T-cell (primary cell): ENCODE measurements around the gene DMRTC2. TPM values are rescaled to one million over a fixed set of nuclear protein-coding genes. Genes with fewer than 3 reads are reported as not detected.
A peak's percentile ranks its signal among the peaks of the same experiment; 100 is the strongest.

Source experiments
- ATAC-seq, 4 experiments: fragments of 200-7000 bp in 3 of 4; fragments of 150-1000 bp in 1 of 4; cut with Tn5 transposase; replicated peaks in 1 of 4; 1 replicate in 3 of 4; 2 replicates in 1 of 4; pipeline ENCODE4 v1.10.0; 2021; ENCODE audit warnings: moderate library complexity in 3 of 4, mild to moderate bottlenecking in 2 of 4, moderate number of reproducible peaks in 1 of 4
- CTCF ChIA-PET, 2 donors: fragments of 300-600 bp; sonication (Branson Sonifier 250); formaldehyde crosslinking; loops; one replicate each; lab custom pipeline; 2022; ENCODE audit warnings: antibody characterized with exemption in 2 of 2; lab: Charles Lee
- POLR2A ChIA-PET, 2 donors: fragments of 300-600 bp; sonication (Branson Sonifier 250); formaldehyde crosslinking; loops; one replicate each; lab custom pipeline; 2022; ENCODE audit warnings: antibody characterized with exemption in 2 of 2; lab: Charles Lee
- DNase-seq, 35 experiments: peaks; one replicate each; pipeline versions ENCODE4 v3.0.0 to v3.0.0-alpha.2; 2013 to 2023
- H3K27ac ChIP-seq: one replicate; pipeline ENCODE4 v1.5.1; 2013; ENCODE audit warnings: low read length
- H3K27me3 ChIP-seq, 2 experiments: replicated peaks in 1 of 2; 1 replicate in 1 of 2; 2 replicates in 1 of 2; pipeline versions ENCODE4 v1.6.1 to v1.7.0; 2013; ENCODE audit warnings: low read length in 1 of 2, mixed read lengths in 1 of 2; ENCODE audit not compliant: control insufficient read depth in 2 of 2, insufficient read depth in 2 of 2; ENCODE audit errors: extremely low read depth in 1 of 2
- H3K36me3 ChIP-seq, 2 donors: 1 replicate in 1 of 2; 2 replicates in 1 of 2; pipeline versions ENCODE4 v1.6.1 to v1.7.0; 2013; ENCODE audit warnings: low read length in 1 of 2; ENCODE audit not compliant: control insufficient read depth in 2 of 2, insufficient read depth in 1 of 2; ENCODE audit errors: extremely low read depth in 1 of 2
- H3K4me1 ChIP-seq, 2 experiments: 1 replicate in 1 of 2; 2 replicates in 1 of 2; pipeline versions ENCODE4 v1.6.1 to v1.7.0; 2013; ENCODE audit warnings: low read length in 2 of 2, mixed read lengths in 1 of 2; ENCODE audit not compliant: insufficient read depth in 2 of 2, control insufficient read depth in 1 of 2; ENCODE audit errors: extremely low read depth in 1 of 2
- H3K4me3 ChIP-seq, 2 donors: 1 replicate in 1 of 2; 2 replicates in 1 of 2; pipeline versions ENCODE4 v1.5.1 to v1.7.0; 2013; ENCODE audit warnings: mild to moderate bottlenecking in 2 of 2, low read length in 1 of 2, moderate library complexity in 1 of 2; ENCODE audit not compliant: control insufficient read depth in 1 of 2; ENCODE audit errors: extremely low read depth in 1 of 2
- H3K9me3 ChIP-seq: 2 replicates; pipeline ENCODE4 v1.7.0; 2013
- H3K27ac Mint-ChIP-seq, 2 donors: one replicate each; pipeline ENCODE4 v1.8.0; 2020 to 2021; ENCODE audit warnings: mild to moderate bottlenecking in 2 of 2, mixed read lengths in 2 of 2
- H3K27me3 Mint-ChIP-seq, 2 donors: one replicate each; pipeline ENCODE4 v1.8.0; 2021 to 2022; ENCODE audit warnings: mixed read lengths in 2 of 2
- H3K36me3 Mint-ChIP-seq: one replicate; pipeline ENCODE4 v1.8.0; 2021; ENCODE audit warnings: mixed read lengths
- H3K4me1 Mint-ChIP-seq, 3 donors: one replicate each; pipeline ENCODE4 v1.8.0; 2020 to 2022; ENCODE audit warnings: mixed read lengths in 3 of 3, mild to moderate bottlenecking in 1 of 3
- H3K4me3 Mint-ChIP-seq, 3 donors: one replicate each; pipeline ENCODE4 v1.8.0; 2020 to 2022; ENCODE audit warnings: mild to moderate bottlenecking in 3 of 3, mixed read lengths in 3 of 3, moderate library complexity in 3 of 3
- H3K9me3 Mint-ChIP-seq, 3 donors: one replicate each; pipeline ENCODE4 v1.8.0; 2020 to 2022; ENCODE audit warnings: mixed read lengths in 3 of 3
- WGBS: methylation state at CpG from one replicate; pipeline ENCODE4 v1.1.5; 2013; ENCODE audit warnings: missing lambda C conversion rate; ENCODE audit not compliant: insufficient coverage; 5-methylcytosine and 5-hydroxymethylcytosine counted together
- total RNA-seq, 35 experiments: library from RNA in 6 of 35; stranded (reverse) in 6 of 35; fragments of 120-200 nt in 1 of 35; gene quantifications; one replicate each; pipeline versions ENCODE4 v1.2.1 to v1.2.4 and lab custom pipeline; 2013 to 2026

The DMRTC2 gene
- total RNA-seq, 5 donors from 2014 or later (not counting 1 experiment from before 2014, with no cell fraction given) = not detected

DNA sequence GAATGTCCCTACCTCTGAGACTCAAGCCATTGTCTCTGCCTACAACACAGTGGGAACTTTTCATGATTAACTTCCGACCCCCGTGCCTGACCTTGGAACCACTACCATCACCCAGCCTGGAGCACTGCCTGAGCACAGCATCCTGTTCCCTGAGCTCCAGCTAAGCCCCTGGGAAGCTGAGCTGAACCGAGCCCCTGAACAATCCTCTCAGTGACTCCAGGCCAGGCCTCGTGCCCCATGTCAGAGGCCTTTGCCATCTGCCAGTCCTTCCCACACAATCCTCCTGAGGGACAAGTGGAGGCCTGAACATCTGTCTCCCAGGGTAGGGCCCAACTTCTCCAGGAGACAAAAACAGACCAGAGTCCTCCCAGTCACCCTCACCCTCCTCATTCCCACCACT is 30.9 kb upstream of the DMRTC2 start:
- no peaks in the 10 kb centered on the region for H3K4me1 ChIP-seq
- WGBS = 75% methylated on average over 4 of the region's 4 CpGs
- H3K4me3 ChIP-seq = no peak overlapping the region
- ATAC-seq (no peak), DNase-seq (no peak)
- H3K9me3 ChIP-seq = no peaks in the 10 kb centered on the region
- Mint-ChIP-seq H3K36me3 (no peaks in the 10 kb centered on the region), H3K4me3 (no peak overlapping the region), H3K27ac (no peak overlapping the region), H3K9me3 (no peaks in the 10 kb centered on the region), H3K4me1 (peaks cover 0 to 11% (median 10%) of the 10 kb centered on the region in 3 donors), H3K27me3 (peaks cover 13 to 15% of the 10 kb centered on the region in 2 donors)
- CTCF ChIA-PET = no interaction called here
- no peak overlapping the region for H3K27ac ChIP-seq
- POLR2A ChIA-PET = no interaction called here
- H3K27me3 ChIP-seq = peaks cover 0 to 31% of the 10 kb centered on the region in 2 experiments
- no peaks in the 10 kb centered on the region for H3K36me3 ChIP-seq

DNA sequence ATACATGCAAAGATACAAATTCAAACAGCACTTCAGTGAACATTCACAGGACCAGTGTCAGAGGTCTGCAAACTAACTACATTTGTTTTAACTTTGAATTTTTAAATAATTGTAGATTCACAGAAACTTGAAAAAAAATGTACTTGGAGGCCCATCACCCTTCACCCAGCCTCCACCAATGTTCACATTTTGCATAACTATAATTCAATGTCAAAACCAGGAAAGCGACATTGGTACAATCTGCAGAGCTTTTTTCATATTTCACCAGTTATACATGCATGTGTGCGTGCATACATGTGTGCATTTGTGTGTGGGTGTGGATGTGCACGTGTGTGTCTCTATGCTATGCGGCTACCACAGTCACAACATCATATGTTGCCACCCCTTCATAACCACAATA is 29.5 kb upstream of the DMRTC2 start:
- Histone ChIP-seq H3K9me3 (no peaks in the 10 kb centered on the region), H3K27me3 (peaks cover 0 to 17% of the 10 kb centered on the region in 2 experiments), H3K4me1 (no peaks in the 10 kb centered on the region), H3K4me3 (no peak overlapping the region), H3K36me3 (no peaks in the 10 kb centered on the region), H3K27ac (no peak overlapping the region)
- Mint-ChIP-seq H3K4me3 (no peak overlapping the region), H3K9me3 (no peaks in the 10 kb centered on the region), H3K36me3 (no peaks in the 10 kb centered on the region), H3K27ac (no peak overlapping the region), H3K27me3 (peaks cover 5 to 7% of the 10 kb centered on the region in 2 donors), H3K4me1 (peaks cover 0 to 11% (median 10%) of the 10 kb centered on the region in 3 donors)
- DNase-seq (no peak), ATAC-seq (no peak)
- POLR2A ChIA-PET = no interaction called here
- CTCF ChIA-PET = no interaction called here
- no CpG with 5 or more reads among the region's 4 CpGs for WGBS

- ChIA-PET CTCF (no interaction called here), POLR2A (no interaction called here)
- Histone ChIP-seq H3K9me3 (no peaks in the 10 kb centered on the region), H3K4me3 (no peak overlapping the region), H3K4me1 (no peaks in the 10 kb centered on the region), H3K27me3 (peaks cover 0 to 13% of the 10 kb centered on the region in 2 experiments), H3K36me3 (no peaks in the 10 kb centered on the region), H3K27ac (no peak overlapping the region)
- Mint-ChIP-seq H3K4me3 (no peak overlapping the region), H3K27me3 (peaks cover 9 to 13% of the 10 kb centered on the region in 2 donors), H3K4me1 (peaks cover 6 to 11% (median 10%) of the 10 kb centered on the region in 3 donors), H3K36me3 (no peaks in the 10 kb centered on the region), H3K9me3 (no peaks in the 10 kb centered on the region), H3K27ac (no peak overlapping the region)
- DNase-seq = no peak
- no peak for ATAC-seq
- no CpG with 5 or more reads among the region's 2 CpGs for WGBS
Observed at GRCh38 chr19:41816761-41817160, 28.1 kb upstream of the DMRTC2 start.

DNA sequence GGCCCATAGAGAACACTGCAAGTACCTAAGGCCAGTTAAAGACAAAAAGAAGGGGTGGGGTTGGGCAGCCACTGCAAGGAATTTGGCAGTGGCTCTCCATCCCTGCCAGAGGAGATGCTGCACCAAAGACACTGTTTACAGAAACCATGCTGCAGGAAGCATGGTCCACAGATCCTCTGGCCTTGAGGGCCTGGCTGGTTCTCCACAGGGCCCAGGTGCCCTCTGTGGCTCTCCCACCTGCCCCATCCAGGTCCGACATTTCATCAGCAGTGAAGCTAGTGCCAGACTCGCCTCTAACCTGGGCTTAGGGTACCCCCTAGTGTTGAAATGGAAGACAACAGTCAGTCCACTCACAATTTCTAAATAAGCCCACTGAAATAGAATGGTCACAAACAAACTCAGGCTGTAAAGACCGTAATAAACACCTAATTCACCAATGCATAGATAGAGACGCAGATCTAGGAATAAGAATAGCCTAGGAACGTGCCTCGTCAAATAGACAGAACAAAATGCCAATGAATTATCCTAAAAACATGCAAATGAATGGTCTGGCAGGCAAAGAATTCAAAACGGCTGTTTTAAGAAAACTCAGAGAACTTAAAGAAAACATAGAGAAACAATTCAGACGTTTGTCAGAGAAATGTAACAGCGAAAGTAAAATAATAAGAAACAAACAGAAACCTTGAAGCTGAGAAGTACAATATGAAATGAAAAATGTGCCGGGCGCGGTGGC is 23.7 kb upstream of the DMRTC2 start:
- peak in 27 of 35 experiments; percentile 5 to 69 (median 30) for DNase-seq
- H3K27ac Mint-ChIP-seq = no peak overlapping the region
- CTCF ChIA-PET = interaction anchor here in 1 of 2 donors (1.0 to 1.8 kb wide), 2 partner anchors 26 to 28 kb away, joined by 4 to 16 read pairs; no protein-coding TSS in a partner anchor
- no peak overlapping the region for H3K27ac ChIP-seq
- H3K27me3 Mint-ChIP-seq = peaks cover 14 to 20% of the 10 kb centered on the region in 2 donors
- H3K4me1 ChIP-seq = no peaks in the 10 kb centered on the region
- 23% methylated on average over 8 of the region's 12 CpGs for WGBS
- POLR2A ChIA-PET = no interaction called here
- no peaks in the 10 kb centered on the region for H3K9me3 Mint-ChIP-seq
- H3K27me3 ChIP-seq = peaks cover 2 to 9% of the 10 kb centered on the region in 2 experiments
- peak; percentile 64 to 82 (median 70) for ATAC-seq
- H3K36me3 ChIP-seq = no peaks in the 10 kb centered on the region
- H3K9me3 ChIP-seq = no peaks in the 10 kb centered on the region
- no peaks in the 10 kb centered on the region for H3K36me3 Mint-ChIP-seq
- H3K4me1 Mint-ChIP-seq = peaks cover 0 to 6% (median 0%) of the 10 kb centered on the region in 3 donors
- no peak overlapping the region for H3K4me3 ChIP-seq
- no peak overlapping the region for H3K4me3 Mint-ChIP-seq

GRCh38 chr19:41837981-41838708 is 6.7 kb upstream of the DMRTC2 start:
- WGBS = 71% methylated on average over 5 of the region's 13 CpGs
- H3K4me1 Mint-ChIP-seq = no peaks in the 10 kb centered on the region
- peaks cover 0 to 43% of the 10 kb centered on the region in 2 experiments for H3K27me3 ChIP-seq
- DNase-seq = no peak
- no peaks in the 10 kb centered on the region for H3K36me3 Mint-ChIP-seq
- no peak overlapping the region for H3K27ac Mint-ChIP-seq
- H3K9me3 ChIP-seq = no peaks in the 10 kb centered on the region
- H3K27me3 Mint-ChIP-seq = peaks cover 23% of the 10 kb centered on the region in 2 donors
- no peaks in the 10 kb centered on the region for H3K4me1 ChIP-seq
- POLR2A ChIA-PET = no interaction called here
- no peak overlapping the region for H3K4me3 ChIP-seq
- H3K27ac ChIP-seq = no peak overlapping the region
- no peaks in the 10 kb centered on the region for H3K9me3 Mint-ChIP-seq
- H3K36me3 ChIP-seq = no peaks in the 10 kb centered on the region
- no peak for ATAC-seq
- no peak overlapping the region for H3K4me3 Mint-ChIP-seq
- CTCF ChIA-PET = interaction anchor here (0.5 to 0.7 kb wide), 3 partner anchors 165 to 1214 kb away, joined by 3 to 7 read pairs (median 3); no protein-coding TSS in a partner anchor

DNA sequence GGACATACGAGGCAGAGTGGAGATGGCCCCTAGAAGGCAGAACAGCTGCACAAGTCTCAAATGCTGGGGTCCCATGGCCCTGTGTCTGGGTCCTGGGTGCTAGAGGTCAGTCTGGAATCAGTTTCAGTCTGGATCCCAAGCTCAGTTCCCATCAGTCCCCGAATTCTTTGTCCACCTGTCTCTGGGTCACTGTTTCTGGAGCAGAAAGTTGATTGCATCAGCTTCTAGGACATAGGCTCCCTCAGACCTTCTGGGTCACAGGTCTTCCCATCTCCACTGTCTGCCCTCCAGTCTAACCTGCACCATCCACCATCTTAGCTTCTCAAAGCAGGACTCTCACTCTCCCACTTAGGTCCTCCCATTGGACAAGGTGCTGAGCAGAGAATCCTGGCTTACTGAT is 5.6 kb upstream of the DMRTC2 start:
- CTCF ChIA-PET = no interaction called here
- peaks cover 21 to 23% of the 10 kb centered on the region in 2 donors for H3K27me3 Mint-ChIP-seq
- H3K4me3 Mint-ChIP-seq = no peak overlapping the region
- Histone ChIP-seq H3K4me3 (no peak overlapping the region), H3K4me1 (no peaks in the 10 kb centered on the region), H3K36me3 (no peaks in the 10 kb centered on the region), H3K9me3 (no peaks in the 10 kb centered on the region), H3K27me3 (peaks cover 0 to 43% of the 10 kb centered on the region in 2 experiments), H3K27ac (no peak overlapping the region)
- H3K9me3 Mint-ChIP-seq = peaks cover 0 to 4% (median 0%) of the 10 kb centered on the region in 3 donors
- POLR2A ChIA-PET = no interaction called here
- WGBS = 65% methylated on average over 2 of the region's 2 CpGs
- H3K27ac Mint-ChIP-seq = no peak overlapping the region
- no peak for ATAC-seq
- no peak for DNase-seq
- no peaks in the 10 kb centered on the region for H3K36me3 Mint-ChIP-seq
- H3K4me1 Mint-ChIP-seq = no peaks in the 10 kb centered on the region
